Right lobe of liver (tissue), 4 donors: ENCODE results near the gene FBLN2.

ENCODE experiments used
- POLR2A ChIP-seq: fragments of 450-650 bp; IDR thresholded peaks from one replicate; pipeline ENCODE4 v1.6.1; 2017; ENCODE audit warnings: antibody characterized with exemption, mild to moderate bottlenecking
- TF ChIP-seq, protein P1 (sequence below), 4 donors: fragments of 200-600 bp in 3 of 4; fragments of 450-650 bp in 1 of 4; IDR thresholded peaks; one replicate each; pipeline versions ENCODE4 v1.5.1 to v1.8.0; 2016 to 2022; ENCODE audit warnings: antibody characterized with exemption in 4 of 4, mild to moderate bottlenecking in 2 of 4
- donor health status: DM: no; HTN: no; CAD: no.
- donor health status: DM: no; HTN: no; CAD: no.
- donor health status: DM: no; HTN: yes; CAD: no.

DNA sequence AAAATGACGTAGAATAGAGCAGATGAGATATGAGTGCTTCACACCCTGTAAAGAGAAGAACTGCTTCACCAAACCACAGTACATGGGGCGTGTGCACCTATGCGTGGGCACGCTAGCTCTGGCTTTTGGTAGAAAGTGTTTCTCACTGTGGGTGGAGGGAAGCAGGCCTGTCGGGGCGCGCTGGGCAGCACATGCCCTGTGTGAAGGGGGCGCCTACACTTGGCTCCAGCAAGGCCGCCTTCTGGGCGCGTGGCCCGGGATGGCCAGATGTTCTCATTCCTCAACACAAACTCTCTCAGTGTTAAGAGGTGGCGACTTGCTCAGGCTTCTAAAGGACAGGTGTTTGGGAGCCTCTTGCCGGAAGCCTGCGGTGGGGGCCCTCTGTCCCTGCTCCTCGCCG, 90.0 kb downstream of the FBLN2 start:
- TF ChIP-seq, protein P1, sequence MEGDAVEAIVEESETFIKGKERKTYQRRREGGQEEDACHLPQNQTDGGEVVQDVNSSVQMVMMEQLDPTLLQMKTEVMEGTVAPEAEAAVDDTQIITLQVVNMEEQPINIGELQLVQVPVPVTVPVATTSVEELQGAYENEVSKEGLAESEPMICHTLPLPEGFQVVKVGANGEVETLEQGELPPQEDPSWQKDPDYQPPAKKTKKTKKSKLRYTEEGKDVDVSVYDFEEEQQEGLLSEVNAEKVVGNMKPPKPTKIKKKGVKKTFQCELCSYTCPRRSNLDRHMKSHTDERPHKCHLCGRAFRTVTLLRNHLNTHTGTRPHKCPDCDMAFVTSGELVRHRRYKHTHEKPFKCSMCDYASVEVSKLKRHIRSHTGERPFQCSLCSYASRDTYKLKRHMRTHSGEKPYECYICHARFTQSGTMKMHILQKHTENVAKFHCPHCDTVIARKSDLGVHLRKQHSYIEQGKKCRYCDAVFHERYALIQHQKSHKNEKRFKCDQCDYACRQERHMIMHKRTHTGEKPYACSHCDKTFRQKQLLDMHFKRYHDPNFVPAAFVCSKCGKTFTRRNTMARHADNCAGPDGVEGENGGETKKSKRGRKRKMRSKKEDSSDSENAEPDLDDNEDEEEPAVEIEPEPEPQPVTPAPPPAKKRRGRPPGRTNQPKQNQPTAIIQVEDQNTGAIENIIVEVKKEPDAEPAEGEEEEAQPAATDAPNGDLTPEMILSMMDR (IDR thresholded peaks at IDR 0.05) = no peak
- TF ChIP-seq POLR2A = no peak
